Amniotic epithelial cell (primary cell): ENCODE results near the gene GREM1.

Source experiments
- DNase-seq: peaks from one replicate; pipeline ENCODE4 v3.0.0-alpha.2; 2010; ENCODE audit warnings: low read depth

The GREM1 gene

DNA sequence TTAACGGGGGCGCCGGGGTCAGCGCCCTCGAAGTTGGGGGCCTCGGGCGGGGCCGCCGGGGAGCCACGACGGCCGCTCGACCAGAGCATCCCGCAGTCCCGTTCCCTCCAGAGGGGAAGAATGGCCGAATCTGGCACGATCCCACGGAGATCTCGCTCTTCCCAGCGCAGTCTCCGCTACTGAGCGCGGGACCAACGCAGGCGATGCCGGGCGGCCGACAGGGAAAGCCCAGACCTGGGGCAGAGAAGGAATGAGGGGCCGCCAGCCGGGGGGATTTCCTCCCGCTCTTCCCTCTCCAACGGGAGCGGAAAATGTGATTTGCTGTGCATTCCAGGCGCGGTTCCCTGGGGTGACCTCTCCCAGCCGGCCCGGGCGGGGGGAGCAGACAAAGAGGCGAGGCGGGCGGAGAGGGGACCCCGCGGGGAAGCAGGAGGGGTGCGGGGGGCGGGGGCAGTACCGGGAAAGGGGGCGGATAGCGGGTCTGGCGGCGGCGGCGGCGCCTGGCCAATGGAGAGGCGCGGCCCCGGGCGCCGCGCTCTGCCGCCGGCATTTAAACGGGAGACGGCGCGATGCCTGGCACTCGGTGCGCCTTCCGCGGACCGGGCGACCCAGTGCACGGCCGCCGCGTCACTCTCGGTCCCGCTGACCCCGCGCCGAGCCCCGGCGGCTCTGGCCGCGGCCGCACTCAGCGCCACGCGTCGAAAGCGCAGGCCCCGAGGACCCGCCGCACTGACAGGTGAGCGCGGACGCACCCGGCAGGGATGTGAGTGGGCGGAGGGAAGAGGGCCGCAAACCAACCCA is at the start of gene GREM1:
GREM1 (plus strand) TSS at position 579 of the 801 bp plus-strand sequence. CDS start 12,687 bp downstream, outside the sequence.
- DNase-seq, result no peak

DNA sequence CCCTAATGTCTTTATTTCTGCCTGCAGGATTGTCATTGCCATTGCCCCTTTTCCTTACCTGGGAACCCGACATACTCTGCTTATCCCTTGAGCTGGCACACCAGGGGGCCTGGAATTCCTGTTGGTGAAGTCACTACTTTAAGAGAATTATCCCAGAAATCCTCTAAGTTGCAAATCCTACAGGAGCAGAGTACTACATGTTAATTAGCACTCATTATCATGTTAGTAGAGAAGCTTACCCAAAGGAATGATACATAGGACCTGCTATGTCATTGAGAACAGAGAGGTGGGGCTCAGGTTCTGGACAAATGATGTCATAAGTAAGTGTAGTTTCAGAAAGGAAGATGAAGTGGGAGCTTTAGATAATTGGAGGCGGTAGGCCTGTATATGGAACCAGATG is 48.9 kb upstream of the GREM1 start:
- no peak for DNase-seq

DNA sequence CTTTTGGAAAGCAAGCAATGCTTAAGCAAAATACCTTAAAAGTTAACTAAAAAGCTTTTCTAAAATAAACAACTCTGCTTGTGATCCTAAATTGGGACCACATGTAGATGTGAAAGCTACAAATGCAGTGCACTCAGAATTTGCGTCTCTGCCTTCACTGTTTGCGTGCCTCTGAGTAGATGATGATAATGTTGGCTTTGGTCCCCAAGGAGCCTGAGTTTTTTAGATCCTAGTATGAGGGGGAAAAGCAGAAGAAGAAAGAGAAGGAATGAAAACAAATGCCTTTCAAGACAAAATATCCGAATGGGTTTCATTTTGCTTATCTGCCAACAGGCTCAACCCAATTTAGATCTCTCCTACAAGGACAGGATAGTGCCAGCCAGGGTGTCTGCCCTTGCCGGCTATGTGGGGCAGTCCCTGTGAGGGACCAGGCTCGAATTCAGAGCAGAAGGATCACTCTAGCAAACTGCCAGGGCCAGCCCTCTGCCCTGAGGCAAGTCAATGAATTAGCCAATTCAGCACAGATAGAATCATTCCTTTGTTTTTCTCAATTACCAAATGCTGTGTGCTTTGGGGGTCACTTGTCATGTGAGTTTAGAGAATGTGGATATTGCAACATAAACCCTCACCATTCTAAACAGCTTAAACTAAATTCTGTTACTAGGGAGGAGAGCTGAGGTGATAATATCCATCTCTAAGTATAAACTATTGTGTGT is 47.8 kb upstream of the GREM1 start:
- DNase-seq, result no peak

- no peak for DNase-seq
Measured at GRCh38 chr15:32670623-32671022, 47.2 kb upstream of the GREM1 start.

GRCh38 chr15:32671339-32672325 is 46.2 kb upstream of the GREM1 start:
- DNase-seq, result no peak

GRCh38 chr15:32674681-32675080 is 43.1 kb upstream of the GREM1 start:
- DNase-seq, result no peak

GRCh38 chr15:32675466-32675865 is 42.3 kb upstream of the GREM1 start:
- no peak for DNase-seq

DNA sequence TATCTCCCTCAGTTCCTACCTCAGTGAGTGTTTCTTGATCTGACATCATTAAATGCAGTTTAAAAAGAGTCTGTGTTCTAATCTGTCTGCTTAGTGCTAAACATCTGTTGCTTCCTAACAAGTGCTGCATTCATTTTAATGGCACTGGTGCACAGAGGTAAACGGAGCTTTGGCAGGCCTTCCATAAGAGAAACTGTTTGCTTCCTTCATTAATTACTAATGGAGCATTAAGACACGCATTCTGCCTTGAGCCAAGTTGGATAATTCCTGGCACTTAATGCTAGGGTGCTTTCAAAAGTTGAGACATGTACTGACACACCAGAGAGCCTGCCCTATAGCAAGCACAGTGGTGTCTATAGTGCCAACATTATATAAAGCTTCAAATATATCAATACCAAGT is 41.6 kb upstream of the GREM1 start:
- DNase-seq, result no peak

DNA sequence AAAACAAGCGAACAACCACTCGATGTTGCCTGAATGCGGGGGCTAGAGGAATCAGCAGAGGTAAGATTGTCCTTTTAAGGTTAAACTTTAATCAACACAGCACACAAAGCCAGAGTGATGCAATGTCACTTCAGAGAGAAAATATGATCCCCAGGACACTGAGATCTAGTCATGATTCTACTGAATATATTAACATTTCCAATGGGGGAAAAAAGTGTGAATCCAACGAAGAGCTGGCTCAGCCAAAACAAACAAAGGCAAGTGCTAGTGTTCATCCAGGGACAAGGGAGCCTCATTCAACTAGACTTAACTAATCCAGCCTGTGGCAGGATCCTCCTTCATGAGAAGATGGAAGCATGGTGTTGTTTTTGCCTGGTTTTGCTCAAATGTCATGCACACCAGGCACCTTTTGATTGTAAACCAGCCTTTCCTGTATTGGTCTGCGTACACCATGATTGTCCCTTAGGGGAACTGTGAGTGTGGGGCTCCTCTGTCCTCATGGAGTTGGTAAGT is 40.5 kb upstream of the GREM1 start:
- no peak for DNase-seq

GRCh38 chr15:32679298-32679690 is 38.5 kb upstream of the GREM1 start:
- DNase-seq, result no peak

- DNase-seq, result peak; percentile 97
Measured at GRCh38 chr15:32682569-32682968, 35.2 kb upstream of the GREM1 start.

DNA sequence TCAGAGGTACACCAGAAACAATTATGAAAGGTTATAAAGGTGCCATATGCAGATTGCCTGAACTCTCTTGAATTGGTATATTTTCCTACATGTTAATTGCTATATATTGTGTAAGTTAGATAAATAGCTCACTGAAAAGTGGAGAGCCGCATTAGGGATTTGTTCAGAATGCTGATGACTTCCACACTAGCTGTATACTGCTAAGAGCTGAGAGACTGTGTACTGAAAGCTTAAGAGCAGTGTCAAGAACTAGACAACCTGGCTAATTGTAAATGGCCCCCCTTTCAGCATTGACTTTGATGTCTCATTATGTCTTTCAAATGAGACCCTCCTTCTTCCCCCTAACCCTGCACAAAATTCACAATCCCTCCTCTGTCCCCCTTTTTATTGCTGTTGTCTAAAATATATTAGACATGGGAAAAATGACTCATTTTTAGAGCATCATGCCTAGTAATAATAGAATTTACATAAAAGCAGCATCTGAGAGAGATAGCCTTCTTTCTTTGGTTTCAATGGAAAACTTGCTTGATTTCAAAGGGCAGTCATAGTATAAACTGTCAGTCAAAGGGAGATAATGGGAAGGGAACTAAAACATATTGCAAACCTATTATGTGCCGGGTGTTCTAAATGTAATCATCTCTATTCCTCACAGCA is 34.7 kb upstream of the GREM1 start:
- DNase-seq, result no peak

DNA sequence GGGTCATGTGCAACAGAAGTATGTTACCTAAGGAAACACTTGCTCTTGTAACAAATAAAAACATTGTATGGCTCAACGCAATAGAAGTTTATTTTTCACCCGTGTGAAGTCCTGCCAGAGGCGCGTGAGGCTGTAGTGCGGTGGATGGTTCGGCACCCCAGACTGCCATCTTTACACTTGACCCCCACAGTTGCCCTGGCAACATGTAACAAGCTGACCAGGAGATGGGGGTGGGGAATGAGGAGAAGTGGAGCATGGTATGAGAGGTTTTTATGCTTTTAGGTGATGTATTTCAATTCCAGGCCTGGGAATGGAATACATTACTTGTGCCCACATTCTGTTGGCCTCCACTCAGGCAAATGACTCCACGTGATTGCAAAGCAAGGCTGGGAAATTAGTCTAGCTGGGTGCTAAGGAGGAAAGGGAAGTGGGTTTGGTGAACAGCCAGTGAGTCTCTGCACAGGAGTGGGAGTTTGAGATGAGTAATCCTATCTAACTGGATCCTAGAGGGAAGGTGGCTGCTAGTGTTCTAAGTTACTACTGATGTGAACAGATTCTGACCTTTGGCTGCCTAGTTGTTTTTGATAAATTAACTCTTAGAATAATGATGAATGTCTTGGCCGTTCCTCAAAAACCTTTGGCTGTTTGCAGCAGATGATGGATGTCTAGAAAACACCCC is 33.8 kb upstream of the GREM1 start:
- DNase-seq, result peak; percentile 97

DNA sequence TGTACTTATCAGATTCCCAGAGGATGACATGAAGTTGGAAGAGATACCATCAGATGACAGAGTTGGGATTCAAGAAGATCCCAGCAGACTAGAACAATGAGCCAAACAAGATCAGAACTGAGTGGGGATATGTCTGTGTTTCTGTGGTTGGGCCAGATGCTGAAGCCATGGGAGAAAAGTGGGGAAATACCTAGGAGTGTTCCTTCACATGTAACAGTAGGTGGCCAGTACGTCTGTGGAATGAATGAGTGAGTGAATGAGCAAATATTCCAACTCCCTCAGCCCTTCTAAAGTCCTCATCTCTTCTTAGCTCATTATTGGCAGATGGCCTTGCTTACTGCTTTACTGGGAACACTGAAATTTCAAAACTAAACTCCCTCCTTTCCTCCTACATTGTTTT is 32.2 kb upstream of the GREM1 start:
- DNase-seq, result peak; percentile 46

DNA sequence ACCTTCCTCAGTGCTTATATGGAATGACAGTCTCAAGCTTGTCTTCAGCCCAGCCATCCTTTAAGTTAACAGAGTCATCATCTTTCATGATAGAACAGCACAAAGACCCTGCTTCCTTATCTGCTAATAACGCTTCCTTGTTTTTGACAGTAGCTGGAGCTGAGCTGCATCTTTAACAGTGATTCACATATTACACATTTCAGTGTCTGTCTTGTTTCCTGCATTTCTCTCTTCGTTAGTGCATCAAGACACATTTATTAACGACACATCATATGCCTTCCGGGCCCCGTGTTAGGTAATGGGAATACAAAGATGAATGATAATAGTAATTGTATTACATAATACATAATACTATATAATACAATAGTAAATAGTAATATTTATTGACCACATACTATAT is 30.2 kb upstream of the GREM1 start:
- DNase-seq, result peak; percentile 58

GRCh38 chr15:32688151-32688639 is 29.6 kb upstream of the GREM1 start:
- no peak for DNase-seq

GRCh38 chr15:32690941-32691688 is 26.7 kb upstream of the GREM1 start:
- DNase-seq, result no peak

DNA sequence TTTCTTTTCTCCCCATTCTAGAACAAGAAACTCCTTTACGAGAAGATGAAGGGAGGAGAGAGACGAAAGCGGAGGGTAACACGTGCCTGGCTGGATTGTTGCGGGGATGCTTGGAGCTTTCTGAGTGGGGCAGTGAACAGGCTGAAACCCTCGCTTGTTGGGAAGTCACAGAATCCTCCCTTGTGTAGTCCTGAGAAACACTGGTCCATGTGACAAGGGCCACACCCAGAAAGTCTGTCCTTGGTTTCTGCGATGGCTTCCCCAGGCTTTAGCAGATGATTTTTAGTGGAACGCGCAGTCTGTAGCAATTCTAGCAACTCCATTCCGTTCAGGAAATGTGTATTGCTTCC is 26.1 kb upstream of the GREM1 start:
- DNase-seq, result no peak

GRCh38 chr15:32692286-32692685 is 25.5 kb upstream of the GREM1 start:
- no peak for DNase-seq
